ENCODE data around the gene HRAS. TPM values are rescaled to one million over a fixed set of nuclear protein-coding genes. Genes with fewer than 3 reads are reported as not detected.

HRAS gene
- total and polyA plus RNA-seq, 10 of the 15 experiments (the other 5 are each of a cell fraction or from before 2014, with no cell fraction given), result 2.8 to 72.4 (median 31.7) TPM

- Histone ChIP-seq H3K9ac (ENCODE audit: control insufficient read depth, insufficient read depth, low read length) (no peak overlapping the region), H3K27me3 (replicated peaks in 1 of 2; ENCODE audit: control insufficient read depth in 2 of 2, insufficient read depth in 2 of 2, low read length in 1 of 2) (no peaks in the 10 kb centered on the region), H3K27ac (ENCODE audit: control insufficient read depth, insufficient read depth) (no peak overlapping the region), H3K4me3 (no peak overlapping the region), H3K79me2 (ENCODE audit: control insufficient read depth, insufficient read depth, low read length) (no peaks in the 10 kb centered on the region), H3K4me1 (ENCODE audit: control insufficient read depth, insufficient read depth, low read length) (no peaks in the 10 kb centered on the region), H2AFZ (ENCODE audit: control insufficient read depth, low read depth, low read length) (no peak overlapping the region), H3K36me3 (ENCODE audit: control insufficient read depth in 2 of 2, insufficient read depth in 2 of 2, low read length in 1 of 2) (peaks cover 0 to 1% of the 10 kb centered on the region in 2 experiments; a peak in 2 of 4 replicates), H3K4me2 (ENCODE audit: control insufficient read depth, insufficient read depth) (no peak overlapping the region), H3K9me3 (replicated peaks; ENCODE audit: control insufficient read depth, insufficient read depth, low read length) (no peaks in the 10 kb centered on the region; the same call in 2 of the 3 replicates), H4K20me1 (ENCODE audit: control insufficient read depth, insufficient read depth) (no peaks in the 10 kb centered on the region)
- POLR2A ChIA-PET, result no interaction called here
- RAD21 ChIA-PET (ENCODE audit: unreplicated experiment), result no interaction called here
- WGBS (ENCODE audit: insufficient coverage, insufficient replicate concordance, low lambda C conversion rate, missing lambda C conversion rate), result 94% methylated on average over 17 of the region's 23 CpGs
- in situ Hi-C loops (cut with MboI), result no loop called here
- no peak for FAIRE-seq
- TF ChIP-seq, protein P1, sequence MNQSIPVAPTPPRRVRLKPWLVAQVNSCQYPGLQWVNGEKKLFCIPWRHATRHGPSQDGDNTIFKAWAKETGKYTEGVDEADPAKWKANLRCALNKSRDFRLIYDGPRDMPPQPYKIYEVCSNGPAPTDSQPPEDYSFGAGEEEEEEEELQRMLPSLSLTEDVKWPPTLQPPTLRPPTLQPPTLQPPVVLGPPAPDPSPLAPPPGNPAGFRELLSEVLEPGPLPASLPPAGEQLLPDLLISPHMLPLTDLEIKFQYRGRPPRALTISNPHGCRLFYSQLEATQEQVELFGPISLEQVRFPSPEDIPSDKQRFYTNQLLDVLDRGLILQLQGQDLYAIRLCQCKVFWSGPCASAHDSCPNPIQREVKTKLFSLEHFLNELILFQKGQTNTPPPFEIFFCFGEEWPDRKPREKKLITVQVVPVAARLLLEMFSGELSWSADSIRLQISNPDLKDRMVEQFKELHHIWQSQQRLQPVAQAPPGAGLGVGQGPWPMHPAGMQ (IDR thresholded peaks at IDR 0.05; ENCODE audit: borderline replicate concordance), result no peak
- no peak for TF ChIP-seq EP300 (IDR thresholded peaks at IDR 0.05; ENCODE audit: borderline replicate concordance in 1 of 2, control insufficient read depth in 1 of 2, low read depth in 2 of 2, low read length in 2 of 2)
- TF ChIP-seq, protein P2, sequence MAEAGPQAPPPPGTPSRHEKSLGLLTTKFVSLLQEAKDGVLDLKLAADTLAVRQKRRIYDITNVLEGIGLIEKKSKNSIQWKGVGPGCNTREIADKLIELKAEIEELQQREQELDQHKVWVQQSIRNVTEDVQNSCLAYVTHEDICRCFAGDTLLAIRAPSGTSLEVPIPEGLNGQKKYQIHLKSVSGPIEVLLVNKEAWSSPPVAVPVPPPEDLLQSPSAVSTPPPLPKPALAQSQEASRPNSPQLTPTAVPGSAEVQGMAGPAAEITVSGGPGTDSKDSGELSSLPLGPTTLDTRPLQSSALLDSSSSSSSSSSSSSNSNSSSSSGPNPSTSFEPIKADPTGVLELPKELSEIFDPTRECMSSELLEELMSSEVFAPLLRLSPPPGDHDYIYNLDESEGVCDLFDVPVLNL (IDR thresholded peaks at IDR 0.05; ENCODE audit: low read depth, low read length), result no peak
- no peak for TF ChIP-seq CHD2 (IDR thresholded peaks at IDR 0.05; ENCODE audit: borderline replicate concordance, low read depth, low read length)
- no peak for TF ChIP-seq FOS (IDR thresholded peaks at IDR 0.05; ENCODE audit: borderline replicate concordance, extremely low read depth, insufficient read length)
- SMC1A ChIA-PET (ENCODE audit: uncharacterized antibody, unreplicated experiment), result no interaction called here
- no TSS peak for BruUV-seq (replicated peaks)
- no peak for ATAC-seq
- CTCF ChIA-PET, result no interaction called here
- DNase-seq (ENCODE audit: low read depth, low spot score), result no peak
- intact Hi-C loops (cut with micrococcal nuclease; ENCODE audit: unreplicated experiment), result no loop called here
These were observed 49.2 kb downstream of the HRAS start for GRCh38 chr11:486189-486588.
